ENCODE data around the gene KIF5A.

DNA sequence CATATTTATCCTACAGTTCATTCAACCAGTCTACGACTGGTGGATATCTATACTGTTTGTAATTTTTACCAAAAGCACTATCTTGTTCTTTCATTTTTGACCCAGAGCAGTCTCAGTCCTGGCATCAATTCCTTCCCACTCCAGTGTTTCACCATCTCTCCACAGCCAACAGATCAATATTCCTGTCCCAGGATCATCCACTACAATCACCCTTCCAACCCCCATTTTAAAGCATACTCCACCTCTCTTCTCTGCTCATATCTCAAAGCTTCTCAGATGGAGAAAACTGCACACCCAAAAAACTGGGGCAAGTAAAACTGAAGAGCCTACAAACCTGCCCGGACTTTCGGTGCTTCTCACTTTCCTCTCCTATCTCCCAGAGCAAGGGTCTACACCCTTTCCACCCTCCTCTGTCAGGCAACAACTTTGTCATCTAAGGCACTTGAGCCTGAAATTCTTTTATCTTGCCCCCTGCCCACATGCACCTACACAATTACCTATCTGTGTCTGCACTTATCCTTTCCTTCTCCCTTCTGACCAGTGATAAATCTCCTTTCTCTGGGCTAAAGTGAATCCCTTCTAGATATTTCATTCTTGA, 37.1 kb downstream of the KIF5A start:
- TF ChIP-seq, protein P1, sequence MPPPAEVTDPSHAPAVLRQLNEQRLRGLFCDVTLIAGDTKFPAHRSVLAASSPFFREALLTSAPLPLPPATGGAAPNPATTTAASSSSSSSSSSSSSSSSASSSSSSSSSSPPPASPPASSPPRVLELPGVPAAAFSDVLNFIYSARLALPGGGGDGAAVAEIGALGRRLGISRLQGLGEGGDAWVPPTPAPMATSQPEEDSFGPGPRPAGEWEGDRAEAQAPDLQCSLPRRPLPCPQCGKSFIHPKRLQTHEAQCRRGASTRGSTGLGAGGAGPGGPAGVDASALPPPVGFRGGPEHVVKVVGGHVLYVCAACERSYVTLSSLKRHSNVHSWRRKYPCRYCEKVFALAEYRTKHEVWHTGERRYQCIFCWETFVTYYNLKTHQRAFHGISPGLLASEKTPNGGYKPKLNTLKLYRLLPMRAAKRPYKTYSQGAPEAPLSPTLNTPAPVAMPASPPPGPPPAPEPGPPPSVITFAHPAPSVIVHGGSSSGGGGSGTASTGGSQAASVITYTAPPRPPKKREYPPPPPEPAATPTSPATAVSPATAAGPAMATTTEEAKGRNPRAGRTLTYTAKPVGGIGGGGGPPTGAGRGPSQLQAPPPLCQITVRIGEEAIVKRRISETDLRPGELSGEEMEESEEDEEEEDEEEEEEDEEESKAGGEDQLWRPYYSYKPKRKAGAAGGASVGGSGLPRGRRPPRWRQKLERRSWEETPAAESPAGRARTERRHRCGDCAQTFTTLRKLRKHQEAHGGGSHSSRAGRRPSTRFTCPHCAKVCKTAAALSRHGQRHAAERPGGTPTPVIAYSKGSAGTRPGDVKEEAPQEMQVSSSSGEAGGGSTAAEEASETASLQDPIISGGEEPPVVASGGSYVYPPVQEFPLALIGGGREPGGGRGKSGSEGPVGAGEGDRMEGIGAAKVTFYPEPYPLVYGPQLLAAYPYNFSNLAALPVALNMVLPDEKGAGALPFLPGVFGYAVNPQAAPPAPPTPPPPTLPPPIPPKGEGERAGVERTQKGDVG (CRISPR knock-in tag; IDR thresholded peaks at IDR 0.05; ENCODE audit: borderline replicate concordance), result no peak
- TF ChIP-seq ZBTB3 (CRISPR knock-in tag; IDR thresholded peaks at IDR 0.05; ENCODE audit: borderline replicate concordance, low read depth) (no peak), EZH2 (conservative IDR thresholded peaks at IDR 0.05; ENCODE audit: low read depth, low read length) (no peak), HIVEP1 (CRISPR knock-in tag; IDR thresholded peaks at IDR 0.05) (no peak), ZSCAN20 (CRISPR knock-in tag; IDR thresholded peaks at IDR 0.05; ENCODE audit: borderline replicate concordance) (no peak), POLR2A (IDR thresholded peaks at IDR 0.05; ENCODE audit: insufficient read depth in 1 of 2, low read depth in 2 of 2, low read length in 2 of 2) (no peak), NFATC3 (CRISPR knock-in tag; IDR thresholded peaks at IDR 0.05) (no peak), ZNF101 (CRISPR knock-in tag; IDR thresholded peaks at IDR 0.05; ENCODE audit: borderline replicate concordance, low read depth) (no peak), ZFP36L1 (CRISPR knock-in tag; IDR thresholded peaks at IDR 0.05) (no peak), RNF2 (conservative IDR thresholded peaks at IDR 0.05; ENCODE audit: low read depth) (no peak)
- TF ChIP-seq, protein P2, sequence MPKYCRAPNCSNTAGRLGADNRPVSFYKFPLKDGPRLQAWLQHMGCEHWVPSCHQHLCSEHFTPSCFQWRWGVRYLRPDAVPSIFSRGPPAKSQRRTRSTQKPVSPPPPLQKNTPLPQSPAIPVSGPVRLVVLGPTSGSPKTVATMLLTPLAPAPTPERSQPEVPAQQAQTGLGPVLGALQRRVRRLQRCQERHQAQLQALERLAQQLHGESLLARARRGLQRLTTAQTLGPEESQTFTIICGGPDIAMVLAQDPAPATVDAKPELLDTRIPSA (CRISPR knock-in tag; IDR thresholded peaks at IDR 0.05; ENCODE audit: borderline replicate concordance), result no peak
- TF ChIP-seq, protein P3, sequence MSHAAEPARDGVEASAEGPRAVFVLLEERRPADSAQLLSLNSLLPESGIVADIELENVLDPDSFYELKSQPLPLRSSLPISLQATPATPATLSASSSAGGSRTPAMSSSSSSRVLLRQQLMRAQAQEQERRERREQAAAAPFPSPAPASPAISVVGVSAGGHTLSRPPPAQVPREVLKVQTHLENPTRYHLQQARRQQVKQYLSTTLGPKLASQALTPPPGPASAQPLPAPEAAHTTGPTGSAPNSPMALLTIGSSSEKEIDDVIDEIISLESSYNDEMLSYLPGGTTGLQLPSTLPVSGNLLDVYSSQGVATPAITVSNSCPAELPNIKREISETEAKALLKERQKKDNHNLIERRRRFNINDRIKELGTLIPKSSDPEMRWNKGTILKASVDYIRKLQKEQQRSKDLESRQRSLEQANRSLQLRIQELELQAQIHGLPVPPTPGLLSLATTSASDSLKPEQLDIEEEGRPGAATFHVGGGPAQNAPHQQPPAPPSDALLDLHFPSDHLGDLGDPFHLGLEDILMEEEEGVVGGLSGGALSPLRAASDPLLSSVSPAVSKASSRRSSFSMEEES (CRISPR knock-in tag; IDR thresholded peaks at IDR 0.05), result no peak
- TF ChIP-seq, protein P4, sequence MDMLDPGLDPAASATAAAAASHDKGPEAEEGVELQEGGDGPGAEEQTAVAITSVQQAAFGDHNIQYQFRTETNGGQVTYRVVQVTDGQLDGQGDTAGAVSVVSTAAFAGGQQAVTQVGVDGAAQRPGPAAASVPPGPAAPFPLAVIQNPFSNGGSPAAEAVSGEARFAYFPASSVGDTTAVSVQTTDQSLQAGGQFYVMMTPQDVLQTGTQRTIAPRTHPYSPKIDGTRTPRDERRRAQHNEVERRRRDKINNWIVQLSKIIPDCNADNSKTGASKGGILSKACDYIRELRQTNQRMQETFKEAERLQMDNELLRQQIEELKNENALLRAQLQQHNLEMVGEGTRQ (IDR thresholded peaks at IDR 0.05; ENCODE audit: low read depth, low read length), result no peak
- TF ChIP-seq, protein P4 (CRISPR knock-in tag; IDR thresholded peaks at IDR 0.05; ENCODE audit: borderline replicate concordance), result no peak
- TF ChIP-seq, protein P5, sequence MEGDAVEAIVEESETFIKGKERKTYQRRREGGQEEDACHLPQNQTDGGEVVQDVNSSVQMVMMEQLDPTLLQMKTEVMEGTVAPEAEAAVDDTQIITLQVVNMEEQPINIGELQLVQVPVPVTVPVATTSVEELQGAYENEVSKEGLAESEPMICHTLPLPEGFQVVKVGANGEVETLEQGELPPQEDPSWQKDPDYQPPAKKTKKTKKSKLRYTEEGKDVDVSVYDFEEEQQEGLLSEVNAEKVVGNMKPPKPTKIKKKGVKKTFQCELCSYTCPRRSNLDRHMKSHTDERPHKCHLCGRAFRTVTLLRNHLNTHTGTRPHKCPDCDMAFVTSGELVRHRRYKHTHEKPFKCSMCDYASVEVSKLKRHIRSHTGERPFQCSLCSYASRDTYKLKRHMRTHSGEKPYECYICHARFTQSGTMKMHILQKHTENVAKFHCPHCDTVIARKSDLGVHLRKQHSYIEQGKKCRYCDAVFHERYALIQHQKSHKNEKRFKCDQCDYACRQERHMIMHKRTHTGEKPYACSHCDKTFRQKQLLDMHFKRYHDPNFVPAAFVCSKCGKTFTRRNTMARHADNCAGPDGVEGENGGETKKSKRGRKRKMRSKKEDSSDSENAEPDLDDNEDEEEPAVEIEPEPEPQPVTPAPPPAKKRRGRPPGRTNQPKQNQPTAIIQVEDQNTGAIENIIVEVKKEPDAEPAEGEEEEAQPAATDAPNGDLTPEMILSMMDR (CRISPR knock-in tag; IDR thresholded peaks at IDR 0.05), result no peak
